Posterior vena cava (tissue), 2 donors: ENCODE data around the gene SMARCAL1. TPM values are rescaled to one million over a fixed set of nuclear protein-coding genes. Genes with fewer than 3 reads are reported as not detected.

Experiments
- DNase-seq: peaks from one replicate; pipeline ENCODE4 v3.0.0-alpha.2; 2020; ENCODE audit warnings: low spot score
- intact Hi-C, 2 donors: fragments of 100-400 bp; cut with DNase I; formaldehyde crosslinking; loops; one replicate each; pipeline versions ENCODE4 v1.14.1 to v1.14.2; 2022 to 2023
- total RNA-seq, 2 donors: library from RNA; stranded (reverse); fragmentation: NEBNext Ultra II Directional; extraction: Animal tissue kit (Norgen Biotek cat#: 25700); gene quantifications; one replicate each; pipeline ENCODE4 v1.2.1, GENCODE V29; 2021
- donor health status: DM: yes; HTN: yes; CAD: no.
- donor health status: DM: yes; HTN: yes; CAD: no.

Gene SMARCAL1
- total RNA-seq, 2 donors from 2014 or later = 13.6 to 14.5 TPM

GRCh38 chr2:216423071-216423470, 10.8 kb downstream of the SMARCAL1 start:
- no peak for DNase-seq

GRCh38 chr2:216424274-216424673, 12.0 kb downstream of the SMARCAL1 start:
- no peak for DNase-seq
- intact Hi-C loops = no loop called here

More at GRCh38 chr2:216423071-216423470, 10.8 kb downstream of the SMARCAL1 start:
- intact Hi-C loops = no loop called here

- intact Hi-C loops = no loop called here
- DNase-seq = no peak
Observed at GRCh38 chr2:216425008-216425787, 12.9 kb downstream of the SMARCAL1 start.

GRCh38 chr2:216426166-216426777, 14.0 kb downstream of the SMARCAL1 start:
- DNase-seq = no peak
- intact Hi-C loops = no loop called here

GRCh38 chr2:216426938-216427337, 14.7 kb downstream of the SMARCAL1 start:
- DNase-seq = no peak
- intact Hi-C loops = no loop called here

GRCh38 chr2:216428618-216429350, 16.5 kb downstream of the SMARCAL1 start:
- intact Hi-C loops = no loop called here
- DNase-seq = no peak

GRCh38 chr2:216429428-216429827, 17.1 kb downstream of the SMARCAL1 start:
- intact Hi-C loops = no loop called here
- no peak for DNase-seq

- intact Hi-C loops = no loop called here
- no peak for DNase-seq
Observed at GRCh38 chr2:216430811-216431530, 18.7 kb downstream of the SMARCAL1 start.

GRCh38 chr2:216431531-216431856, 19.2 kb downstream of the SMARCAL1 start:
- intact Hi-C loops = no loop called here
- DNase-seq = no peak

- intact Hi-C loops = no loop called here
- no peak for DNase-seq
Observed at GRCh38 chr2:216436383-216436782, 24.1 kb downstream of the SMARCAL1 start.

GRCh38 chr2:216441308-216442010, 29.2 kb downstream of the SMARCAL1 start:
- no peak for DNase-seq
- intact Hi-C loops = no loop called here

GRCh38 chr2:216445501-216445900, 33.2 kb downstream of the SMARCAL1 start:
- DNase-seq = no peak
- intact Hi-C loops = no loop called here

GRCh38 chr2:216446343-216446742, 34.1 kb downstream of the SMARCAL1 start:
- no peak for DNase-seq
- intact Hi-C loops = no loop called here

- intact Hi-C loops = no loop called here
- DNase-seq = no peak
Observed at GRCh38 chr2:216447293-216447692, 35.0 kb downstream of the SMARCAL1 start.

- intact Hi-C loops = no loop called here
- DNase-seq = no peak
Observed at GRCh38 chr2:216448829-216449228, 36.5 kb downstream of the SMARCAL1 start.

- DNase-seq = no peak
- intact Hi-C loops = no loop called here
Observed at GRCh38 chr2:216450346-216450745, 38.1 kb downstream of the SMARCAL1 start.

- DNase-seq = peak; percentile 64
- intact Hi-C loops = no loop called here
Observed at GRCh38 chr2:216450784-216451183, 38.5 kb downstream of the SMARCAL1 start.

- intact Hi-C loops = no loop called here
- DNase-seq = no peak
Observed at GRCh38 chr2:216453955-216454614, 41.8 kb downstream of the SMARCAL1 start.

GRCh38 chr2:216463148-216463547, 50.9 kb downstream of the SMARCAL1 start:
- intact Hi-C loops = no loop called here
- no peak for DNase-seq
